HepG2 (cell line): ENCODE measurements around the gene THRAP3. TPM values are rescaled to one million over a fixed set of nuclear protein-coding genes. Genes with fewer than 3 reads are reported as not detected.

Source experiments
- CBX5 ChIP-seq: sonication (generic); formaldehyde crosslinking; IDR thresholded peaks from 2 replicates; pipeline ENCODE4 v1.4.0; 2020; ENCODE audit warnings: missing genetic modification reagents, borderline replicate concordance
- EED ChIP-seq: sonication (generic); formaldehyde crosslinking; IDR thresholded peaks from 2 replicates; pipeline ENCODE4 v1.5.0; 2020; ENCODE audit warnings: mild to moderate bottlenecking, missing genetic modification reagents
- IKZF4 ChIP-seq: sonication (generic); formaldehyde crosslinking; IDR thresholded peaks from 2 replicates; pipeline ENCODE4 v1.5.1; 2020; ENCODE audit warnings: borderline replicate concordance, mild to moderate bottlenecking, low read depth, missing genetic modification reagents; ENCODE audit errors: not compliant biosample characterization
- MIER3 ChIP-seq: IDR thresholded peaks from 2 replicates; pipeline ENCODE4 v1.6.1; 2016; ENCODE audit warnings: missing compliant biosample characterization, borderline replicate concordance
- NCOR1 ChIP-seq: fragments of 200-600 bp; sonication (generic); IDR thresholded peaks from 2 replicates; pipeline ENCODE4 v1.7.0; 2017; ENCODE audit warnings: antibody characterized with exemption, low read length, borderline replicate concordance
- SP5 ChIP-seq: IDR thresholded peaks from 2 replicates; pipeline ENCODE4 v1.6.1; 2016; ENCODE audit warnings: low read depth, borderline replicate concordance
- TEAD3 ChIP-seq: optimal IDR thresholded peaks from 2 replicates; pipeline ENCODE3; 2016; ENCODE audit warnings: borderline replicate concordance
- ZKSCAN5 ChIP-seq: sonication (generic); formaldehyde crosslinking; IDR thresholded peaks from 2 replicates; pipeline ENCODE4 v1.5.1; 2020; ENCODE audit warnings: mild to moderate bottlenecking, missing genetic modification reagents
- ZNF841 ChIP-seq: sonication (generic); formaldehyde crosslinking; IDR thresholded peaks from 2 replicates; pipeline ENCODE4 v1.8.1; 2023; ENCODE audit warnings: missing genetic modification reagents, borderline replicate concordance
- ZSCAN12 ChIP-seq: sonication (generic); formaldehyde crosslinking; IDR thresholded peaks from 2 replicates; pipeline ENCODE4 v1.9.0; 2021; ENCODE audit warnings: mild to moderate bottlenecking, missing genetic modification reagents
- polyA plus RNA-seq, 8 experiments: library from polyadenylated mRNA; depleted of rRNA in 3 of 8; stranded (reverse) in 7 of 8; unstranded in 1 of 8; fragments of >200 nt; fragmentation: Illumina TruSeq in 4 of 8; extraction: Trizol in 4 of 8; gene quantifications; 2 replicates each; pipeline versions ENCODE4 v1.2.1 to v1.2.3, GENCODE V29; 2011 to 2016; ENCODE audit warnings: low read depth in 4 of 8, missing spikeins in 1 of 8, mixed read lengths in 1 of 8; ENCODE audit not compliant: insufficient read depth in 1 of 8
- total RNA-seq, 5 experiments: library from RNA; depleted of rRNA; stranded (reverse); fragments of >200 nt; fragmentation: Illumina TruSeq; extraction: Trizol; gene quantifications; 2 replicates each; pipeline ENCODE4 v1.2.3, GENCODE V29; 2016; ENCODE audit warnings: low read depth in 1 of 5
- TF ChIP-seq, protein P1 (sequence below): sonication (generic); formaldehyde crosslinking; IDR thresholded peaks from 2 replicates; pipeline ENCODE4 v1.4.0; 2020; ENCODE audit warnings: missing genetic modification reagents
- TF ChIP-seq, protein P2 (sequence below): sonication (generic); formaldehyde crosslinking; IDR thresholded peaks from 2 replicates; pipeline ENCODE4 v1.4.0; 2020; ENCODE audit warnings: mild to moderate bottlenecking, missing genetic modification reagents
- TF ChIP-seq, protein P3 (sequence below): IDR thresholded peaks from 2 replicates; pipeline ENCODE4 v1.6.1; 2012; ENCODE audit warnings: low read length, improper control_type of control experiment
- TF ChIP-seq, protein P4 (sequence below): sonication (generic); formaldehyde crosslinking; IDR thresholded peaks from 2 replicates; pipeline ENCODE4 v1.4.0; 2020; ENCODE audit warnings: missing genetic modification reagents

THRAP3 gene
- total and polyA plus RNA-seq, 2 of the 13 experiments (the other 11 are each of a cell fraction or from before 2014, with no cell fraction given): 45.0 to 92.6 TPM

DNA sequence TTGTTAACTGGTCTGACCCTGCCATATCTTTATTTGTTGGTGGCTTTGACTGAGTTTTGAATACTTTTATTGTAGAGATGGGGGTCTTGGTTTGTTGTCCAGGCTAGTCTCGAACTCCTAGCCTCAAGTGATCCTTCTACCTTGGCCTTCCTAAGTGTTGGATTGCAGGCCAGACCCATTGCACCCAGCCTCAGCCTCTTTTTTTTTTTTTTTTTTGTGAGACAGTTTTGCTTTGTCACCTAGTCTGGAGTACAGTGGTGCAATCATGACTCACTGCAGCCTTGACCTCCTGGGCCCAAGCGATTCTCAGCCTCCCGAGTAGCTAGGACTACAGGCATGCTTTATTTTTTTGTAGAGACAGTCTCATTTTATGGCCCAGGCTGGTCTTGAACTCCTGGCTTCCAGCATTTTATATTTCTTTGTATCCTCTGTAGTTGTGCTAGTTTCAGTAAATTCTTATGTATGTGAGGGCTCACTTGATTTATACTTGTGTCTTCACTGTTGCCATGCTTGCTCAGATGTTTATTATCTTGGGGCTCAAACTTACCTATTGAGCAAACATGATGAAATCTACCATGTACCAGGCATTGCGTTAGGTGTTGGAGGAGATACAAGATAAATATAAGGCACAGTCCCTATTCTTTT lies 24.1 kb downstream of the THRAP3 start (continued):
- TF ChIP-seq EED (CRISPR knock-in tag): no peak
- TF ChIP-seq NCOR1: peak; percentile 94; the same call in 1 of the 2 replicates
- TF ChIP-seq SP5 (CRISPR knock-in tag): no peak
- no peak for TF ChIP-seq ZNF841 (CRISPR knock-in tag)
- TF ChIP-seq, protein P1, sequence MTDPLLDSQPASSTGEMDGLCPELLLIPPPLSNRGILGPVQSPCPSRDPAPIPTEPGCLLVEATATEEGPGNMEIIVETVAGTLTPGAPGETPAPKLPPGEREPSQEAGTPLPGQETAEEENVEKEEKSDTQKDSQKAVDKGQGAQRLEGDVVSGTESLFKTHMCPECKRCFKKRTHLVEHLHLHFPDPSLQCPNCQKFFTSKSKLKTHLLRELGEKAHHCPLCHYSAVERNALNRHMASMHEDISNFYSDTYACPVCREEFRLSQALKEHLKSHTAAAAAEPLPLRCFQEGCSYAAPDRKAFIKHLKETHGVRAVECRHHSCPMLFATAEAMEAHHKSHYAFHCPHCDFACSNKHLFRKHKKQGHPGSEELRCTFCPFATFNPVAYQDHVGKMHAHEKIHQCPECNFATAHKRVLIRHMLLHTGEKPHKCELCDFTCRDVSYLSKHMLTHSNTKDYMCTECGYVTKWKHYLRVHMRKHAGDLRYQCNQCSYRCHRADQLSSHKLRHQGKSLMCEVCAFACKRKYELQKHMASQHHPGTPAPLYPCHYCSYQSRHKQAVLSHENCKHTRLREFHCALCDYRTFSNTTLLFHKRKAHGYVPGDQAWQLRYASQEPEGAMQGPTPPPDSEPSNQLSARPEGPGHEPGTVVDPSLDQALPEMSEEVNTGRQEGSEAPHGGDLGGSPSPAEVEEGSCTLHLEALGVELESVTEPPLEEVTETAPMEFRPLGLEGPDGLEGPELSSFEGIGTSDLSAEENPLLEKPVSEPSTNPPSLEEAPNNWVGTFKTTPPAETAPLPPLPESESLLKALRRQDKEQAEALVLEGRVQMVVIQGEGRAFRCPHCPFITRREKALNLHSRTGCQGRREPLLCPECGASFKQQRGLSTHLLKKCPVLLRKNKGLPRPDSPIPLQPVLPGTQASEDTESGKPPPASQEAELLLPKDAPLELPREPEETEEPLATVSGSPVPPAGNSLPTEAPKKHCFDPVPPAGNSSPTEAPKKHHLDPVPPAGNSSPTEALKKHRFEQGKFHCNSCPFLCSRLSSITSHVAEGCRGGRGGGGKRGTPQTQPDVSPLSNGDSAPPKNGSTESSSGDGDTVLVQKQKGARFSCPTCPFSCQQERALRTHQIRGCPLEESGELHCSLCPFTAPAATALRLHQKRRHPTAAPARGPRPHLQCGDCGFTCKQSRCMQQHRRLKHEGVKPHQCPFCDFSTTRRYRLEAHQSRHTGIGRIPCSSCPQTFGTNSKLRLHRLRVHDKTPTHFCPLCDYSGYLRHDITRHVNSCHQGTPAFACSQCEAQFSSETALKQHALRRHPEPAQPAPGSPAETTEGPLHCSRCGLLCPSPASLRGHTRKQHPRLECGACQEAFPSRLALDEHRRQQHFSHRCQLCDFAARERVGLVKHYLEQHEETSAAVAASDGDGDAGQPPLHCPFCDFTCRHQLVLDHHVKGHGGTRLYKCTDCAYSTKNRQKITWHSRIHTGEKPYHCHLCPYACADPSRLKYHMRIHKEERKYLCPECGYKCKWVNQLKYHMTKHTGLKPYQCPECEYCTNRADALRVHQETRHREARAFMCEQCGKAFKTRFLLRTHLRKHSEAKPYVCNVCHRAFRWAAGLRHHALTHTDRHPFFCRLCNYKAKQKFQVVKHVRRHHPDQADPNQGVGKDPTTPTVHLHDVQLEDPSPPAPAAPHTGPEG (CRISPR knock-in tag): 0 out of 2 replicates have a peak, but pooled peaks have one; percentile 85
- TF ChIP-seq, protein P2, sequence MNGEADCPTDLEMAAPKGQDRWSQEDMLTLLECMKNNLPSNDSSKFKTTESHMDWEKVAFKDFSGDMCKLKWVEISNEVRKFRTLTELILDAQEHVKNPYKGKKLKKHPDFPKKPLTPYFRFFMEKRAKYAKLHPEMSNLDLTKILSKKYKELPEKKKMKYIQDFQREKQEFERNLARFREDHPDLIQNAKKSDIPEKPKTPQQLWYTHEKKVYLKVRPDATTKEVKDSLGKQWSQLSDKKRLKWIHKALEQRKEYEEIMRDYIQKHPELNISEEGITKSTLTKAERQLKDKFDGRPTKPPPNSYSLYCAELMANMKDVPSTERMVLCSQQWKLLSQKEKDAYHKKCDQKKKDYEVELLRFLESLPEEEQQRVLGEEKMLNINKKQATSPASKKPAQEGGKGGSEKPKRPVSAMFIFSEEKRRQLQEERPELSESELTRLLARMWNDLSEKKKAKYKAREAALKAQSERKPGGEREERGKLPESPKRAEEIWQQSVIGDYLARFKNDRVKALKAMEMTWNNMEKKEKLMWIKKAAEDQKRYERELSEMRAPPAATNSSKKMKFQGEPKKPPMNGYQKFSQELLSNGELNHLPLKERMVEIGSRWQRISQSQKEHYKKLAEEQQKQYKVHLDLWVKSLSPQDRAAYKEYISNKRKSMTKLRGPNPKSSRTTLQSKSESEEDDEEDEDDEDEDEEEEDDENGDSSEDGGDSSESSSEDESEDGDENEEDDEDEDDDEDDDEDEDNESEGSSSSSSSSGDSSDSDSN (CRISPR knock-in tag): no peak
- TF ChIP-seq, protein P3, sequence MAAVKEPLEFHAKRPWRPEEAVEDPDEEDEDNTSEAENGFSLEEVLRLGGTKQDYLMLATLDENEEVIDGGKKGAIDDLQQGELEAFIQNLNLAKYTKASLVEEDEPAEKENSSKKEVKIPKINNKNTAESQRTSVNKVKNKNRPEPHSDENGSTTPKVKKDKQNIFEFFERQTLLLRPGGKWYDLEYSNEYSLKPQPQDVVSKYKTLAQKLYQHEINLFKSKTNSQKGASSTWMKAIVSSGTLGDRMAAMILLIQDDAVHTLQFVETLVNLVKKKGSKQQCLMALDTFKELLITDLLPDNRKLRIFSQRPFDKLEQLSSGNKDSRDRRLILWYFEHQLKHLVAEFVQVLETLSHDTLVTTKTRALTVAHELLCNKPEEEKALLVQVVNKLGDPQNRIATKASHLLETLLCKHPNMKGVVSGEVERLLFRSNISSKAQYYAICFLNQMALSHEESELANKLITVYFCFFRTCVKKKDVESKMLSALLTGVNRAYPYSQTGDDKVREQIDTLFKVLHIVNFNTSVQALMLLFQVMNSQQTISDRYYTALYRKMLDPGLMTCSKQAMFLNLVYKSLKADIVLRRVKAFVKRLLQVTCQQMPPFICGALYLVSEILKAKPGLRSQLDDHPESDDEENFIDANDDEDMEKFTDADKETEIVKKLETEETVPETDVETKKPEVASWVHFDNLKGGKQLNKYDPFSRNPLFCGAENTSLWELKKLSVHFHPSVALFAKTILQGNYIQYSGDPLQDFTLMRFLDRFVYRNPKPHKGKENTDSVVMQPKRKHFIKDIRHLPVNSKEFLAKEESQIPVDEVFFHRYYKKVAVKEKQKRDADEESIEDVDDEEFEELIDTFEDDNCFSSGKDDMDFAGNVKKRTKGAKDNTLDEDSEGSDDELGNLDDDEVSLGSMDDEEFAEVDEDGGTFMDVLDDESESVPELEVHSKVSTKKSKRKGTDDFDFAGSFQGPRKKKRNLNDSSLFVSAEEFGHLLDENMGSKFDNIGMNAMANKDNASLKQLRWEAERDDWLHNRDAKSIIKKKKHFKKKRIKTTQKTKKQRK: no peak
- no peak for TF ChIP-seq ZKSCAN5 (CRISPR knock-in tag)
- TF ChIP-seq IKZF4 (CRISPR knock-in tag): no peak
- TF ChIP-seq ZSCAN12 (CRISPR knock-in tag): no peak
- TF ChIP-seq, protein P4, sequence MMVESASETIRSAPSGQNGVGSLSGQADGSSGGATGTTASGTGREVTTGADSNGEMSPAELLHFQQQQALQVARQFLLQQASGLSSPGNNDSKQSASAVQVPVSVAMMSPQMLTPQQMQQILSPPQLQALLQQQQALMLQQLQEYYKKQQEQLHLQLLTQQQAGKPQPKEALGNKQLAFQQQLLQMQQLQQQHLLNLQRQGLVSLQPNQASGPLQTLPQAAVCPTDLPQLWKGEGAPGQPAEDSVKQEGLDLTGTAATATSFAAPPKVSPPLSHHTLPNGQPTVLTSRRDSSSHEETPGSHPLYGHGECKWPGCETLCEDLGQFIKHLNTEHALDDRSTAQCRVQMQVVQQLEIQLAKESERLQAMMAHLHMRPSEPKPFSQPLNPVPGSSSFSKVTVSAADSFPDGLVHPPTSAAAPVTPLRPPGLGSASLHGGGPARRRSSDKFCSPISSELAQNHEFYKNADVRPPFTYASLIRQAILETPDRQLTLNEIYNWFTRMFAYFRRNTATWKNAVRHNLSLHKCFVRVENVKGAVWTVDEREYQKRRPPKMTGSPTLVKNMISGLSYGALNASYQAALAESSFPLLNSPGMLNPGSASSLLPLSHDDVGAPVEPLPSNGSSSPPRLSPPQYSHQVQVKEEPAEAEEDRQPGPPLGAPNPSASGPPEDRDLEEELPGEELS (CRISPR knock-in tag): 0 out of 2 replicates have a peak, but pooled peaks have one; percentile 59
- TF ChIP-seq TEAD3 (CRISPR knock-in tag): peak; percentile 63
- TF ChIP-seq MIER3 (CRISPR knock-in tag): no peak
- peak; percentile 78; the same call in 1 of the 2 replicates for TF ChIP-seq CBX5 (CRISPR knock-in tag)
